Adrenal gland (tissue), 5 donors: ENCODE data around the gene CLTRN.

ENCODE experiments used
- POLR2A ChIP-seq, 2 donors: fragments of 450-650 bp; IDR thresholded peaks; one replicate each; pipeline ENCODE4 v1.6.1; 2017; ENCODE audit warnings: antibody characterized with exemption in 2 of 2, mild to moderate bottlenecking in 2 of 2, moderate library complexity in 1 of 2
- TF ChIP-seq, protein P1 (sequence below), 6 experiments: fragments of 450-650 bp in 4 of 6; fragments of 200-600 bp in 2 of 6; sonication (generic) in 1 of 6; IDR thresholded peaks; 1 replicate in 5 of 6; 2 replicates in 1 of 6; pipeline versions ENCODE4 v1.5.1 to v1.8.0; 2016 to 2021; ENCODE audit warnings: antibody characterized with exemption in 6 of 6, mild to moderate bottlenecking in 2 of 6, moderate library complexity in 1 of 6
- donor health status: DM: no; HTN: no; CAD: no.

DNA sequence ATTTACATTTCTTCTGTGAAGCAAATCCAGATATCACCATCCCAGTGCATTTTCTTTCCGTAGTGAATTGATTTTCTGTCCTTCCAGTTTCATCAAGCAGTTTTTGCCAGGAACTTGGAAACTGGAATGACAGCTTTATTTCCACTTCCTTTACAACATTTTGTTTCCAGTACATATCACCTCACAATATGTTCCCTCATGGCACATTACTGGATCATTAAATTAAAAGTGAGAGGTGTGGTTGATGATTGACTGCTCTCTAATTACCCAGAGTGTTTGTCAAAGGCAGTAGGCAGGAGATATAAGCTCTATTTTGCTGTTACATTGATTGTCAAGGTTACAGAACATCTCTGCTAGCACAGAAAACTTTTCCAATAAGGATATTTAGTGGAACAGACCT is 41.6 kb downstream of the CLTRN start:
- TF ChIP-seq, protein P1, sequence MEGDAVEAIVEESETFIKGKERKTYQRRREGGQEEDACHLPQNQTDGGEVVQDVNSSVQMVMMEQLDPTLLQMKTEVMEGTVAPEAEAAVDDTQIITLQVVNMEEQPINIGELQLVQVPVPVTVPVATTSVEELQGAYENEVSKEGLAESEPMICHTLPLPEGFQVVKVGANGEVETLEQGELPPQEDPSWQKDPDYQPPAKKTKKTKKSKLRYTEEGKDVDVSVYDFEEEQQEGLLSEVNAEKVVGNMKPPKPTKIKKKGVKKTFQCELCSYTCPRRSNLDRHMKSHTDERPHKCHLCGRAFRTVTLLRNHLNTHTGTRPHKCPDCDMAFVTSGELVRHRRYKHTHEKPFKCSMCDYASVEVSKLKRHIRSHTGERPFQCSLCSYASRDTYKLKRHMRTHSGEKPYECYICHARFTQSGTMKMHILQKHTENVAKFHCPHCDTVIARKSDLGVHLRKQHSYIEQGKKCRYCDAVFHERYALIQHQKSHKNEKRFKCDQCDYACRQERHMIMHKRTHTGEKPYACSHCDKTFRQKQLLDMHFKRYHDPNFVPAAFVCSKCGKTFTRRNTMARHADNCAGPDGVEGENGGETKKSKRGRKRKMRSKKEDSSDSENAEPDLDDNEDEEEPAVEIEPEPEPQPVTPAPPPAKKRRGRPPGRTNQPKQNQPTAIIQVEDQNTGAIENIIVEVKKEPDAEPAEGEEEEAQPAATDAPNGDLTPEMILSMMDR (IDR thresholded peaks at IDR 0.05) = no peak
- no peak for TF ChIP-seq POLR2A (IDR thresholded peaks at IDR 0.05)
